DND-41 (cell line): ENCODE results near the gene CLDN20.

Source experiments
- ATAC-seq: fragments of 200-7000 bp; cut with Tn5 transposase; 3 replicates; pipeline ENCODE4 v1.9.1; 2021; ENCODE audit warnings: low read depth; ENCODE audit not compliant: insufficient read depth
- DNase-seq: peaks from one replicate; pipeline ENCODE4 v3.0.0-alpha.2; 2020
- H2AFZ ChIP-seq: 2 replicates; pipeline ENCODE4 v1.6.0; 2012; ENCODE audit warnings: low read depth, low read length
- H3K27ac ChIP-seq: 2 replicates; pipeline ENCODE4 v1.5.1; 2012; ENCODE audit warnings: low read length, inconsistent platforms
- H3K27me3 ChIP-seq: fragments of 200-600 bp; sonication (generic); 2 replicates; pipeline ENCODE4 v1.6.0; 2012; ENCODE audit warnings: low read length, mild to moderate bottlenecking, inconsistent platforms; ENCODE audit not compliant: insufficient read depth, poor library complexity
- H3K36me3 ChIP-seq: 2 replicates; pipeline ENCODE4 v1.5.1; 2012; ENCODE audit warnings: low read length, inconsistent platforms; ENCODE audit not compliant: insufficient read depth
- H3K4me1 ChIP-seq: 2 replicates; pipeline ENCODE4 v1.5.1; 2012; ENCODE audit warnings: mild to moderate bottlenecking, low read length; ENCODE audit not compliant: insufficient read depth
- H3K4me2 ChIP-seq: 2 replicates; pipeline ENCODE4 v1.6.0; 2012; ENCODE audit warnings: mild to moderate bottlenecking, moderate library complexity, low read length, inconsistent platforms; ENCODE audit not compliant: insufficient read depth
- H3K4me3 ChIP-seq, 2 experiments: fragments of 200-600 bp in 1 of 2; shearing (Covaris generic) in 1 of 2; 2 replicates each; pipeline ENCODE4 v1.5.1; 2012 to 2016; ENCODE audit warnings: inconsistent platforms in 2 of 2, low read length in 2 of 2, mild to moderate bottlenecking in 2 of 2, low read depth in 1 of 2, moderate library complexity in 1 of 2
- H3K79me2 ChIP-seq: 2 replicates; pipeline ENCODE4 v1.6.0; 2012; ENCODE audit warnings: low read length, inconsistent platforms; ENCODE audit not compliant: insufficient read depth
- H3K9ac ChIP-seq: 2 replicates; pipeline ENCODE4 v1.6.0; 2012; ENCODE audit warnings: low read depth, mild to moderate bottlenecking, inconsistent platforms, low read length, moderate library complexity
- H3K9me3 ChIP-seq: 2 replicates; pipeline ENCODE4 v1.5.1; 2012; ENCODE audit warnings: low read length, moderate library complexity, mild to moderate bottlenecking, inconsistent platforms; ENCODE audit not compliant: insufficient read depth, severe bottlenecking
- H4K20me1 ChIP-seq: 2 replicates; pipeline ENCODE4 v1.6.0; 2012; ENCODE audit warnings: low read length; ENCODE audit not compliant: insufficient read depth
- CTCF ChIP-seq: IDR thresholded peaks from 2 replicates; pipeline ENCODE4 v1.5.1; 2012; ENCODE audit warnings: borderline replicate concordance, low read length, moderate library complexity, mild to moderate bottlenecking; ENCODE audit not compliant: poor library complexity, severe bottlenecking; ENCODE audit errors: extremely low read depth
- EZH2 ChIP-seq: IDR thresholded peaks from 3 replicates; pipeline ENCODE4 v1.6.1; 2012; ENCODE audit warnings: borderline replicate concordance, low read depth, mild to moderate bottlenecking, moderate library complexity, low read length, inconsistent platforms; ENCODE audit not compliant: severe bottlenecking

CLDN20 gene

GRCh38 chr6:155234687-155235086 is 29.1 kb upstream of the CLDN20 start:
- DNase-seq: no peak
- TF ChIP-seq CTCF: no peak
- no peak for TF ChIP-seq EZH2

DNA sequence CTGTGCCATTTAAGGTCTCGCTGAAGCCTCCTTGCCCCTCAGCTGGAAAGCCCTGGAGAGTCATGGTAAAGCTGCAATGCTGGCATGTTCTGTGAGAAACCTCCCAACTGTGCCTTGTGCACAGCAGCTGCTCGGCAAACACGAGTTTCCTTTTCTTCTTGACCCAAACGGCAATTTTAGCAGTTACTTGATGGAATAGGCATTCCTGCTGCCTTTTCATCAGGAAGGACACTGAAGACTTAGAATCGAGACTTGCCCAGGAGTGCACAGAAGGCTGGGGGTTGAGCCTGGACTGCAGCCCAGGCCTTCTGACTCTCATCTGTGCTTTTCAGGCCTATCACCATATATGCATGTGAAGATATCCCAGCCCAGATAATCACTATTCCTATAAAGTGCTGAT is 28.7 kb upstream of the CLDN20 start:
- Histone ChIP-seq H4K20me1 (no peaks in the 10 kb centered on the region), H3K4me1 (no peaks in the 10 kb centered on the region), H3K27ac (no peak overlapping the region), H3K36me3 (no peaks in the 10 kb centered on the region), H3K4me2 (no peak overlapping the region), H3K9me3 (peaks cover 2% of the 10 kb centered on the region), H3K79me2 (no peaks in the 10 kb centered on the region), H3K4me3 (no peak overlapping the region), H3K9ac (no peak overlapping the region), H2AFZ (no peak overlapping the region), H3K27me3 (no peaks in the 10 kb centered on the region)
- no peak for ATAC-seq
- TF ChIP-seq EZH2 (no peak), CTCF (no peak)
- no peak for DNase-seq

More at GRCh38 chr6:155234687-155235086, 29.1 kb upstream of the CLDN20 start:
- Histone ChIP-seq H2AFZ (no peak overlapping the region), H3K4me1 (no peaks in the 10 kb centered on the region), H3K36me3 (no peaks in the 10 kb centered on the region), H3K27ac (no peak overlapping the region), H3K9ac (no peak overlapping the region), H3K4me3 (no peak overlapping the region), H4K20me1 (no peaks in the 10 kb centered on the region), H3K9me3 (peaks cover 2% of the 10 kb centered on the region), H3K27me3 (no peaks in the 10 kb centered on the region), H3K79me2 (no peaks in the 10 kb centered on the region), H3K4me2 (no peak overlapping the region)
- no peak for ATAC-seq

GRCh38 chr6:155237613-155238012 is 26.2 kb upstream of the CLDN20 start:
- H3K4me2 ChIP-seq: no peak overlapping the region
- H3K9me3 ChIP-seq: peaks cover 2% of the 10 kb centered on the region
- no peaks in the 10 kb centered on the region for H3K79me2 ChIP-seq
- H3K4me1 ChIP-seq: no peaks in the 10 kb centered on the region
- no peaks in the 10 kb centered on the region for H3K36me3 ChIP-seq
- no peak overlapping the region for H3K27ac ChIP-seq
- H2AFZ ChIP-seq: no peak overlapping the region
- no peak for TF ChIP-seq CTCF
- no peak for TF ChIP-seq EZH2
- no peaks in the 10 kb centered on the region for H4K20me1 ChIP-seq
- H3K4me3 ChIP-seq: no peak overlapping the region
- no peak for DNase-seq
- H3K27me3 ChIP-seq: no peaks in the 10 kb centered on the region
- ATAC-seq: no peak
- H3K9ac ChIP-seq: no peak overlapping the region

- H3K27me3 ChIP-seq: no peaks in the 10 kb centered on the region
- H3K9ac ChIP-seq: no peak overlapping the region
- ATAC-seq (no peak; the same call in 2 of the 3 replicates), DNase-seq (no peak)
- H3K4me3 ChIP-seq: no peak overlapping the region
- H2AFZ ChIP-seq: no peak overlapping the region
- no peaks in the 10 kb centered on the region for H3K36me3 ChIP-seq
- TF ChIP-seq EZH2: no peak
- no peak for TF ChIP-seq CTCF
- no peaks in the 10 kb centered on the region for H3K79me2 ChIP-seq
- H3K27ac ChIP-seq: no peak overlapping the region
- H4K20me1 ChIP-seq: no peaks in the 10 kb centered on the region
- H3K4me1 ChIP-seq: no peaks in the 10 kb centered on the region
- H3K4me2 ChIP-seq: no peak overlapping the region
- H3K9me3 ChIP-seq: peaks cover 2% of the 10 kb centered on the region
Observed at GRCh38 chr6:155240905-155241600, 22.8 kb upstream of the CLDN20 start.
